GM23248 (cell line): ENCODE data around the gene SMCO1. TPM values are rescaled to one million over a fixed set of nuclear protein-coding genes. Genes with fewer than 3 reads are reported as not detected.

Experiments used
- DNase-seq: peaks from one replicate; pipeline ENCODE4 v3.0.0-alpha.2; 2015
- H2AFZ ChIP-seq: fragments of 200-600 bp; sonication (generic); 2 replicates; pipeline ENCODE4 v1.6.1; 2016; ENCODE audit warnings: antibody characterized with exemption
- H3F3A ChIP-seq: fragments of 200-600 bp; sonication (generic); 2 replicates; pipeline ENCODE4 v1.6.1; 2016; ENCODE audit warnings: mild to moderate bottlenecking, antibody characterized with exemption, mixed run types; ENCODE audit not compliant: insufficient read depth
- H3K27ac ChIP-seq: fragments of 200-600 bp; sonication (generic); 2 replicates; pipeline ENCODE4 v1.5.1; 2016; ENCODE audit warnings: mild to moderate bottlenecking
- H3K27me3 ChIP-seq: fragments of 200-600 bp; sonication (generic); replicated peaks from 2 replicates; pipeline ENCODE4 v1.6.1; 2016; ENCODE audit warnings: mild to moderate bottlenecking; ENCODE audit not compliant: insufficient read depth
- H3K36me3 ChIP-seq: fragments of 200-600 bp; sonication (generic); 2 replicates; pipeline ENCODE4 v1.6.1; 2016; ENCODE audit warnings: low read depth, mild to moderate bottlenecking
- H3K4me1 ChIP-seq: fragments of 200-600 bp; sonication (generic); 2 replicates; pipeline ENCODE4 v1.6.1; 2016; ENCODE audit warnings: mild to moderate bottlenecking; ENCODE audit not compliant: insufficient read depth
- H3K4me2 ChIP-seq: fragments of 200-600 bp; sonication (generic); one replicate; pipeline ENCODE4 v1.6.1; 2016; ENCODE audit warnings: mild to moderate bottlenecking; ENCODE audit not compliant: unreplicated experiment
- H3K4me3 ChIP-seq: fragments of 200-600 bp; sonication (generic); 2 replicates; pipeline ENCODE4 v1.5.1; 2016; ENCODE audit warnings: mild to moderate bottlenecking
- H3K79me2 ChIP-seq: fragments of 200-600 bp; sonication (generic); 2 replicates; pipeline ENCODE4 v1.6.1; 2016; ENCODE audit warnings: mild to moderate bottlenecking; ENCODE audit not compliant: insufficient read depth
- H3K9ac ChIP-seq: fragments of 200-600 bp; sonication (generic); 2 replicates; pipeline ENCODE4 v1.6.1; 2016; ENCODE audit warnings: mild to moderate bottlenecking
- H3K9me2 ChIP-seq: fragments of 200-600 bp; sonication (generic); 2 replicates; pipeline ENCODE4 v1.6.1; 2016; ENCODE audit warnings: mixed run types, mild to moderate bottlenecking, moderate library complexity; ENCODE audit not compliant: insufficient read depth
- H3K9me3 ChIP-seq: fragments of 200-600 bp; sonication (generic); one replicate; pipeline ENCODE4 v1.6.1; 2017; ENCODE audit warnings: low read depth
- H4K20me1 ChIP-seq: fragments of 200-600 bp; sonication (generic); 2 replicates; pipeline ENCODE4 v1.6.0; 2016; ENCODE audit not compliant: insufficient read depth
- EZH2 ChIP-seq: fragments of 200-600 bp; sonication (generic); IDR thresholded peaks from 2 replicates; pipeline ENCODE4 v1.6.1; 2018; ENCODE audit warnings: antibody characterized with exemption, mild to moderate bottlenecking; ENCODE audit not compliant: insufficient read depth, poor library complexity, severe bottlenecking
- EZH2phosphoT487 ChIP-seq: fragments of 200-600 bp; sonication (generic); IDR thresholded peaks from 2 replicates; pipeline ENCODE4 v1.6.1; 2018; ENCODE audit warnings: antibody characterized with exemption, moderate library complexity, mild to moderate bottlenecking, low read depth; ENCODE audit not compliant: insufficient read depth
- WGBS, 2 experiments: methylation state at CpG; one replicate each; pipeline ENCODE4 v1.1.6; 2015 to 2017; ENCODE audit warnings: low lambda C conversion rate in 2 of 2, low coverage in 1 of 2; ENCODE audit errors: missing lambda C conversion rate in 2 of 2; 5-methylcytosine and 5-hydroxymethylcytosine counted together
- in situ Hi-C: fragments of 300-500 bp; cut with MboI; formaldehyde crosslinking; loops from 2 replicates; pipeline ENCODE4 v1.15.0; 2020
- polyA plus RNA-seq: library from polyadenylated mRNA; unstranded; fragments of >200 nt; fragmentation: Nextera tagmentation; extraction: Ambion mirVana; gene quantifications from 2 replicates; pipeline ENCODE4 v1.2.1, GENCODE V29; 2016
- total RNA-seq: library from RNA; depleted of rRNA; stranded (reverse); fragments of >200 nt; shearing (Covaris generic); gene quantifications from 2 replicates; pipeline ENCODE4 v1.2.3, GENCODE V29; 2014

The SMCO1 gene
- total and polyA plus RNA-seq, 2 experiments from 2014 or later = not detected

- Histone ChIP-seq H3K4me3 (peak overlapping the region; percentile 91), H3K27ac (peak overlapping the region; percentile 95), H4K20me1 (no peaks in the 10 kb centered on the region), H3K27me3 (no peaks in the 10 kb centered on the region), H3K4me1 (peaks cover 22% of the 10 kb centered on the region), H3K9ac (peak overlapping the region; percentile 94), H3F3A (peaks cover 51% of the 10 kb centered on the region), H3K9me2 (no peaks in the 10 kb centered on the region), H3K9me3 (no peaks in the 10 kb centered on the region), H3K79me2 (peaks cover 59% of the 10 kb centered on the region), H3K4me2 (peak overlapping the region; percentile 98), H3K36me3 (no peaks in the 10 kb centered on the region), H2AFZ (peak overlapping the region; percentile 56; the same call in 1 of the 2 replicates)
- WGBS, 2 experiments = 4 to 7% methylated on average over 14 of the region's 14 CpGs
- DNase-seq = peak; percentile 61
- in situ Hi-C loops = loop anchor here (25.0 kb wide), 1 partner anchor 439 kb away; no protein-coding TSS in a partner anchor
- TF ChIP-seq EZH2phosphoT487 (no peak), EZH2 (no peak)
Measured at GRCh38 chr3:196501316-196502044, 13.7 kb downstream of the SMCO1 start.

GRCh38 chr3:196499807-196500524, 15.2 kb downstream of the SMCO1 start:
- Histone ChIP-seq H3K4me3 (peak overlapping the region; percentile 91), H3F3A (peaks cover 51% of the 10 kb centered on the region), H3K9me2 (no peaks in the 10 kb centered on the region), H2AFZ (peak overlapping the region; percentile 56), H3K27me3 (no peaks in the 10 kb centered on the region), H4K20me1 (no peaks in the 10 kb centered on the region), H3K9ac (peak overlapping the region; percentile 94), H3K79me2 (peaks cover 74% of the 10 kb centered on the region), H3K4me2 (peak overlapping the region; percentile 98), H3K4me1 (peaks cover 22% of the 10 kb centered on the region), H3K9me3 (no peaks in the 10 kb centered on the region), H3K27ac (peak overlapping the region; percentile 95), H3K36me3 (no peaks in the 10 kb centered on the region)
- DNase-seq = peak; percentile 17
- 76 to 78% methylated on average over 11 of the region's 11 CpGs for WGBS, 2 experiments
- TF ChIP-seq EZH2phosphoT487 (no peak), EZH2 (no peak)
- in situ Hi-C loops = loop anchor here (25.0 kb wide), 1 partner anchor 438 kb away; no protein-coding TSS in a partner anchor

- no peaks in the 10 kb centered on the region for H4K20me1 ChIP-seq
- H3K4me3 ChIP-seq = peak overlapping the region; percentile 91
- no peaks in the 10 kb centered on the region for H3K27me3 ChIP-seq
- H3K4me1 ChIP-seq = peaks cover 20% of the 10 kb centered on the region
- WGBS, 2 experiments = 8% methylated on average over 5 of the region's 5 CpGs
- TF ChIP-seq EZH2phosphoT487 = no peak
- TF ChIP-seq EZH2 = no peak
- peak overlapping the region; percentile 98 for H3K4me2 ChIP-seq
- H3K9ac ChIP-seq = peak overlapping the region; percentile 94
- H3K27ac ChIP-seq = peak overlapping the region; percentile 95
- H3K79me2 ChIP-seq = peaks cover 83% of the 10 kb centered on the region
- no peaks in the 10 kb centered on the region for H3K9me2 ChIP-seq
- peak; percentile 88 for DNase-seq
- no peaks in the 10 kb centered on the region for H3K36me3 ChIP-seq
- H3F3A ChIP-seq = peaks cover 51% of the 10 kb centered on the region
- H3K9me3 ChIP-seq = no peaks in the 10 kb centered on the region
- in situ Hi-C loops = no loop called here
- H2AFZ ChIP-seq = peak overlapping the region; percentile 76
Measured at GRCh38 chr3:196499061-196499460, 16.1 kb downstream of the SMCO1 start.

GRCh38 chr3:196498297-196498696, 16.8 kb downstream of the SMCO1 start:
- Histone ChIP-seq H3K4me2 (no peak overlapping the region), H3K4me3 (no peak overlapping the region), H3K9me3 (no peaks in the 10 kb centered on the region), H3F3A (peaks cover 51% of the 10 kb centered on the region), H3K36me3 (no peaks in the 10 kb centered on the region), H2AFZ (no peak overlapping the region), H3K9ac (0 out of 2 replicates have a peak overlapping the region, but pooled peaks have one; percentile 94), H3K79me2 (peaks cover 90% of the 10 kb centered on the region), H3K27ac (peak overlapping the region; percentile 95), H4K20me1 (no peaks in the 10 kb centered on the region), H3K9me2 (no peaks in the 10 kb centered on the region), H3K4me1 (peaks cover 19% of the 10 kb centered on the region), H3K27me3 (no peaks in the 10 kb centered on the region)
- TF ChIP-seq EZH2 (no peak), EZH2phosphoT487 (no peak)
- WGBS, 2 experiments = 87 to 89% methylated on average over 8 of the region's 8 CpGs
- no peak for DNase-seq
- in situ Hi-C loops = no loop called here
